SK-MEL-5 (cell line): ENCODE measurements around the gene FZD7. TPM values are rescaled to one million over a fixed set of nuclear protein-coding genes. Genes with fewer than 3 reads are reported as not detected.
A peak's percentile ranks its signal among the peaks of the same experiment; 100 is the strongest.

Source experiments
- DNase-seq: peaks from one replicate; pipeline ENCODE4 v3.0.0-alpha.2; 2016; ENCODE audit warnings: low read depth, low spot score
- in situ Hi-C: cut with HindIII; loops from 2 replicates; pipeline ENCODE4 v1.10.0; 2016; ENCODE audit warnings: low sequenced_read_pairs, high pct_unique_total_duplicates, low pct_unique_long_range_greater_than_20kb
- polyA plus RNA-seq, 2 experiments: library from polyadenylated mRNA; depleted of rRNA; stranded (reverse); fragments of >200 nt; gene quantifications; 2 replicates each; pipeline ENCODE4 v1.2.3, GENCODE V29; 2015
- total RNA-seq: library from RNA; depleted of rRNA; stranded (reverse); fragments of >200 nt; shearing (Covaris generic); gene quantifications from 2 replicates; pipeline ENCODE4 v1.2.3, GENCODE V29; 2014; rRNA removed

Gene FZD7
- total RNA-seq = 12.7 and 13.2 TPM in 2 replicates
- 12.8 and 17.7 TPM in 2 replicates for polyA plus RNA-seq (2015; cell fraction: cytosol; rRNA removed)
- polyA plus RNA-seq (2015; cell fraction: nucleus; rRNA removed) = 5.6 and 7.5 TPM in 2 replicates

GRCh38 chr2:202033317-202034248 lies at the start of gene FZD7:
FZD7 (plus strand) TSS chr2:202033855; CDS start chr2:202034648, 793 bp downstream.
- DNase-seq = peak; percentile 85
- in situ Hi-C loops = no loop called here

DNA sequence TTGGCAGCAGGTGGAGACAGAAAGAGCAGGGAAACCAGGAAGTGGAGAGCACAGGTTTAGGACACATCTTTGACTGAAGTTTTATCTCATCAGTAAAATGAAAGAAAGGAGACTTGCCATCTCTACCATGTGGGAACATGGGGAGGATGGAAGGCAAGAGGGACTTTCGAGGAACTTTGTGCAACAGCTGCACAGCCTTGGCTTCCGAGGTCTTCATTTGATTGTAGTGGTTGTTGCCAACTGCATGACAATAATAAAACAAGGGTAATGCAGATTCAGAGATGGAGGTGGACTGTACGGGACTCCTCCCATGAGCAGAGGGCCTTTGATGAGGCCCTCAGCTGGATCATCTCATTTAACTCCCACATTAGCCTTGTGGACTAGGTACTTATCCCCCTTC lies 49.3 kb upstream of the FZD7 start:
- no peak for DNase-seq
- in situ Hi-C loops = no loop called here

DNA sequence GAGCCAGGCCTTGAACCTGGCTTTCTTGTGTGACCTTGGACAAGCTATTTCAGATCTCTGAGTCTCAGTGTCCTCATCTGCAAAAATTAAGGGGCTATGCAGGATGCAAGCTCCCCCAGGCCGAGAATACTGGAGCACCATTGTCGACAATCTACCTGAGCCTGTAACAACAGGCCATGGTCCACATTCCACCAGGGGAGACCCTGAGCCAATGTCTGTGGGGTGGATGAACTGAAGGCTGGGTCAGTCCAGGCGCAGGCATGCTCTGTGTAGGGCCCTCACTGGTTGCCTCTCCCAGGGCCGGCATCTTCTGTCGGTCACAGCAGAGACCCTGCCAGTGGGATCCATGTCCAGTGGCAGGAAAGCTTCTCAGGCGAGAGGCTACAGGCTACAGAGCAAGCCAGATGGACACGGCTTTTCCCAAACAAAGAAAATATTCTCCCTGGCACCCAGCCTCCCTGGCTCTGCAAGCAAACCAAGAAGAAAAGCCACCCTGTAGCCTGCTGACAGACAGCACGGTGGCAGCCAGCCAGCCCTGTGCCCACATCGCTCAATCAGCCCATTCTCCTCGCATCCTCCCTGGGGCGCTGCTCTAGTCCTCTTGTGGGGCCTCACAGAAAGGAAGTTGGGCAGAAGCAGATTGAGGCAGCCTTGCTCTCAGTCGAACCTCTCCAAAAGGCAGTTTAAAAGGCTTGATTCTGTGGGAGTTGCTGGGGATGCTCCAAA lies 48.7 kb upstream of the FZD7 start:
- peak; percentile 98 for DNase-seq
- in situ Hi-C loops = no loop called here

- DNase-seq = peak; percentile 38
- in situ Hi-C loops = no loop called here
Observed at GRCh38 chr2:201985728-201986462, 47.8 kb upstream of the FZD7 start.

DNA sequence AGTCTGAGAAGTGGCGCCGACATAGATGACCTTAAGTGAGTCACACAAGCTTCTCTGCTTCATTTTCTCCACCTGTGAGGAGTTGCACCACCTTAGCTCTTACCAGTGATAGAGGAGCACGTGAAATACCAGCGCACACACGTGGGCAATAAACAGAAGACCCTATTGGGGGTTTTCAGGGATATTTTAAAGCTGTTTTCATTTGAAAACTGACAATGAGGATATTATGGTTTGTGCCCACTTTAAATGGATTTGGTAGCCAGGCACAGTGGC lies 47.3 kb upstream of the FZD7 start:
- no peak for DNase-seq
- in situ Hi-C loops = no loop called here

DNA sequence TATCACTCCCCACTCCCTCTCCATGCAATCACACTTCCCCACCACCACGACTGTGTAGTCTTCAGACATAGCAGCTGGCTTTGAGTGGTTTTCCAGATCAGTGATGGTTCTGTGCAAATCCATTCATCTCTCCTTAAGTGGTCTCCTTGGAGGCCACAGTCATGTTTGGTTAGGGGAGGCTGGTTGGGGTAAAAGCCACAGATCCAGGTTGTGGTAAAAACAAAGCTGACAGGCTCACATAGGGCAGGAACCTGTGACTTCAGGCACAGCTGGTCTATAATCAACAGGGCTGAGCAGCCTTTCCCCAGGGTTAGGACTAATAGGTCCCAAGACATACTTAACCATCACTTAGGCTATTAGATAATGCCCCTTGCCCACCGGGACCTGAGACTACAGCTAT lies 46.2 kb upstream of the FZD7 start:
- DNase-seq = no peak
- in situ Hi-C loops = no loop called here

DNA sequence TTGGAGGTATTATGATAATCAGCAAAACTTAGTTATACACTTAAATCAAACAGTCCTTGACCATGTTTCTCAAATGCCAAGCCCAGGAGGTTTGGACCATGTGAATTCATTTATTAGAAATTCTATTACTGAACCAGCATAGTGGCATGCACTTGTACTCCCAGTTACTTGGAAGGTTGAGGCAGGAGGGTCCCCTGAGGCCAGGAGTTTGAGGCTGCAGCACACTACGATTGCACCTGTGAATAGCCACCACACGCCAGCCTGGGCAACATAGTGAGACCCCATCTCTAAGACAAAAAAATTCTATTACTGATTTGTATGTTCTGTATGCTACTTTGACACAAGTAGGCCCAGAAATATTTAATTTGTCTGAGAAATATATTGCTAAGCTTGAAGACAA lies 43.6 kb upstream of the FZD7 start:
- no peak for DNase-seq
- in situ Hi-C loops = no loop called here

DNA sequence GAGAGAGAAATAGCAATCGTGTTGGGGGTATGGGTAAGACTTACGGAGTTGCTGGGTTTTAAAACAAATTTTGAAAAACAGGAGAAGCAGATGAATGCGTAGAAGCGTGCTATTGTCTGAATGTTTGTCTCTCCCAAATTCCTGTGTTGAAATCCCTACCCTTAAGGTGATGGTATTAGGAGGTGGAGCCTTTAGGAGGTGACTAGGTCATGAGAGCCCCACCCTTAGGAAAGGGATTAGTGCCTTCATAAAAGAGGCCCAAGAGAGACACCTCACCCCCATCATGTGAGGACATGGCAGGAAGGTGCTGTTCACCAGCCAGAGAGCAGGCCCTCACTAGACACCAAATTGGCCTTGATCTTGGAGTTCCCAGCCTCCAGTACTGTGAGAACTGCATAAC lies 40.7 kb upstream of the FZD7 start:
- in situ Hi-C loops = no loop called here
- no peak for DNase-seq

- DNase-seq = no peak
- in situ Hi-C loops = no loop called here
Observed at GRCh38 chr2:201994973-201995638, 38.5 kb upstream of the FZD7 start.

DNA sequence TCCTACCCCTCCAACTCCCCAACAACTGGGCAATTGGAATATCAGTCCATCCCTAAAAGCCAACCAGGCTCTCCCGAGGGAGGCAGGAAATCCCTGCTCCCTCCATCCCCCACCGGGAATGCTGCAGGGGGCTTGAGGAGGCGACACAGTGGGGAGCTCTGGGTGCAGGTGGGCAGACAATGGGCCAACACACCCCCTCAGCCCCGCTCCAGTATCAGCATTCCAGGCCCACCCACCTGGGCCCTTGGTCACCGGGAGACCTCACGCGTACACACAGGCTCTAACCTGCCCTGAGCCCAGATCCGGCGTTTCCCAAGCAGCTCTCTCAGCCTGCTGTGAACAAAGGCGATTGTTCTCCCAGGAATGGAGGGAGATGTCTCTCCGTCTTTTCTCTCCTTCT lies 37.6 kb upstream of the FZD7 start:
- DNase-seq = peak; percentile 14
- in situ Hi-C loops = no loop called here

DNA sequence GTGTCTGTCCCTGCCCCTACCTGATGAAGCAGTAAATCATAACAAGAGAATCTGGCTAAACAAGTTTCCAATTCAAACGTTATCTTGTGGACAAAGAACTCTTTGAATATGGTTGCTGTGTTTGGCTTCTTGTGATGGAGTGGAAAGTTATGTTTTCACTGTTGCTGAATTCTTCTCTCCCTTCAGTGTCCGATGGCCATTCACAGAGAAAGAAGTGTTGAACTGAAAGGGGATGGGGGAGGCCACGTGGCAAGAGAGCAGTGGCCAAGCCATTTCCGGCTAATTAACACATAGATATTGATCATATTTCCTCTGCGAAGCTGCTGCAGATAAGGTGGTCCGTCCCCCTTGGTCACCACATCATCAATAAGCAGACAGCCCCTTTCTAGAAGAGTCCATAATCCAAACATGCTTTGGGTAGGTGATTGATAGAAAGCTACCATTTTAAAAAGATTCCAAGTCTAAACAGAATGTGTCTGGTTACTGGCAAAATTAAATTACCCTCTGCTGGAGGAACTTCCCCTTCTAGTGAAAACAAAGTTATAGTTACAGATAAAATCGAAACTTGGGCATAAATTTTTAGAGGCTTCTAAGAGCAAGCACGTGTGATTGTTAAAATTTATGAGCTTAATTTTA lies 36.9 kb upstream of the FZD7 start:
- DNase-seq = peak; percentile 66
- in situ Hi-C loops = no loop called here

DNA sequence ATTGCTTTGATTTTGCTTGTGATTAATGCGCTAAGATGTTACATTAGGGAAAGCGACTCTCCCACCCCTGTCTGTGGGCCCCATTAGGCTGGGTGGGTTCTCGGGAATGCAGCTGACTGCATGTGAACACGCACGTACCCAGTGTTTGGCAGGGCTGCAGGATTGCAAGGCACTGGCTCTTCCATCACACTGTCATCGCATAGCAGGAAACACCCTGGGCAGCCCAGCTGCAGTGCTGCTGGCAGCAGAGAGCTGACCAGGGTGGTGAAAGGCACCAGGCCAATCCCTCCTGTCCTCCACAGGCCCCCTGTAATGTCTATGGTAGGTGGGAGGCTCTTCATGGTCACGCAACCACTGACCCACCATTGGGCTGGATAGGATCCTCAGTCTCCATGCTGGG lies 34.4 kb upstream of the FZD7 start:
- DNase-seq = no peak
- in situ Hi-C loops = no loop called here

- in situ Hi-C loops = no loop called here
- DNase-seq = no peak
Observed at GRCh38 chr2:202001826-202002225, 31.8 kb upstream of the FZD7 start.

DNA sequence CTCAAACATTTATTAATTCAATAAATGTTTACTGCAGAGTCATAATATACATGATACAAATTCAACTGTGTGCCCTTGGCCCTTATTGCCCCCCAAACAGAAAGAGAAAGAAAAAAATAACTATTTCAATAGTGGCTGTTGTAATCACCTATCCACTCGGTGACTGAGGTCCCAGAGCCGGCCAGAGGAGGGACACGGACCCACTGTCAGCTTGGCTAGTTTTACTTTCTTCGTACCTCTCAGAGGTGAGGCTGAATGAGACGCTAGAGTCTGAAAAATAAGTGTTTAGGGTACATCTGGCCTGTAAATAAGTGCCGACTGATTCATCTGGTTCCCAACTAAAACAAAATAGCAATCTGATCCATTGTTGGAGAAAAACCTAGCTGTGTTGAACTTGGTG lies 31.3 kb upstream of the FZD7 start:
- no peak for DNase-seq
- in situ Hi-C loops = no loop called here

GRCh38 chr2:202005272-202005887 lies 28.3 kb upstream of the FZD7 start:
- no peak for DNase-seq
- in situ Hi-C loops = no loop called here

DNA sequence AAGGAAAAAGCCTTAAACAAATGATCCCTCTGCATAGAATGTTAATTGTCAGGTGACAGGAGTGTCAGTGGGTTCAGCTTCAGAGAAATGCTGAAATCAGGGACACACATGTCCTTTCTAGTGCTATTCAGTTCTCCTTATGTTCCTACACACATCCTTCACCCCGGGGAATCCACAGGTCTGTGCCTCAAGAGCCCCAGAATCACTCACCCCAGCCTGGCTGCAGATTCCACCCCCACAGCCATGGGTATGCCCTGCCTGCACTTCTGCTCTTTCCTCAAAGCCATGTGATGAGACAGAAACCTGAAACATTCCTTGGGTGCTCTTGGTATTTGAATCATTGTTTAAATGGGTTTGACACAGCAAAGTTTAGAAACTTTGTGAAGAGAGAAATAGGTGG lies 27.4 kb upstream of the FZD7 start:
- in situ Hi-C loops = no loop called here
- no peak for DNase-seq
